ENCODE data around the gene BTG2.
A peak's percentile ranks its signal among the peaks of the same experiment; 100 is the strongest.

BTG2 gene

DNA sequence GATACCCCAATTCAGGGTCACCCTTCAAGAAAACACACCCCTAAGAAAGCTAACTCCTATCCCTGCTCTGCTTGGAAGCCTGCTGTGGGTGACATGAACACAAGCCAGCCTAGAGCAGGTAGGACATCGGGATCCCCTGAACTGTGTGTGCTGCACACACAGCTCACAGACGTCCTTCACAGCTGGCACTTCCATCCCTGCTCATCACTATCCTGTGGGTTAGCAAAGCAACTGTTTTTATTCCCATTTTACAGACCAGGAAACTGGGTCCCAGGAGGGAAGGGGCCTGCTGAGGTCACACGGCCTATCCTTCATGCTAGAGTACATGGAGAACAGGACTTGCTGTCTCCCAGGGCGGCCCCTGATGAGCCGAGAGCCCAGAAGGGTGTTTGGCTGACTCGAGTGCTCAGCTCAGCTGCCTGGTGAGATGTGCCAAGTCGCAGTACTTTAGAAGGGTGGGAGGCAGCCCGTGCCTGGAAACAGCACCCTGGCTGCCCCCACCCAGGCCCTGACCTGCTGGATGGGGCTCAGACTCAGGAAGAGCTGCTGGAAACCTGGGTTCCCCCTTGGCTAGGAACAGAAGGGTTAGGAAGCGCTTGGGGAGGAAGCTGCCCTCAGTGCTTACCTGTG lies 28.3 kb upstream of the BTG2 start:
- peak; percentile 43 for DNase-seq

DNA sequence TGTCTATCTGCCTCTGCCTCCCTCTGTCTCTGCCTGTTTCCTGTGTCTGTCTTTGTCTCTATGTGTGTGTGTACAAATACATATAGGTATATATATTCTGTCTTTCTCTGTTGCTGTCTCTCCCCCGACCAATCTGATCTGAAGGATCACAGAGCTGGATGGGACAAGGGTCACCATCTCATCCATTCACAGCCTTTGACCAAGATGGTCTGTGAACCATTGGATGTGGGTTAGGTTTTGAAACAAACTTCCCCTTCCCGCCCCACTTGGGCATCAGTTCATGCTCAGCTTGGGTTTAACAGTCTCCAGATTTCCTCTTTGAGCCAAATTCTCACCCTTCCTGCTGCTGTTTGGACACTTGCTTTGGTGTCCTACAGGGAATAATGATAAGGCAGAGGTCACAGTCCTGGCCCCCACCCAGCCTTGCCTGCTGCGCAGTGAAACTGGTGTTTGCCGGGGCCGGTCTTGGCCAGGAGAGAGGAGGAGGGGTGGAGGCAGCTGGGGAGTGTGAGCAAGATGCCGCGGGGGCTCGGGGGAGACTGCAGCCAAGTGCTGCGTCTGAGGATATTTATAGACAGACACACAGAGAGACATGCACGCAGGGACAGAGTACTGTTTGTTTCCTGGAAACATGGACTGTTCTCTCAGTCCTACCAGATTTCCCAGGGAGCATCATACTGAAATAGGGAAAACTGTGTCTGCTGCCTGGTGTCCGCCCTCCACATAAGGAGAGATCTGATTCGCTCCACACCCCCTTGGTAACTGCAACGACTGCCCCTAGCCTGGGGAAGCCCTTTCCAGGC lies 27.0 kb upstream of the BTG2 start:
- DNase-seq: peak; percentile 46

DNA sequence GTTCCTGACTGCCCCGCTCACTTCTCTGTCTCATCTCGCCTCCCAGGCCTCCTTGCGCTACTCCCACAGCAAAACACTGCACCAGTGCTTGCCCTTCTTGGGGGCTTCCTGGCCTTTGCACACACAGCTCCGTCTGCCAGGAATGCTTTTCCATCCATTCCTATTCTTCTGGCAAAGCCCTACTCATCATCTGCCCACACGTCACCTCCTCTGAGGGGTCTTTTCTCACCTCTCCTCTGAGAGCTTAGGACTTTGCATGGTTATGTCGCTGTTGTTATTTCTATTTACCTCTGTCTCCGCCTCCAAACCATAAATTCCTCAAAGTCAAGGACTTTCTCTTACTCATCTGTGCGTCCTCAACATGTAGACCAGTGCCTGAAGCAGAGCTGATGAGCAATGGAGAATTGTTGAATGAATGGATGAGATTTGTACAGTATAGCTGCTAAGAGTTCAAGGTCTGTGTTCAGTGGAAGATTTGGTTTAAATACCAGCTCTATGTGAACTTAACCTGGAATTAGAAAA lies 26.4 kb upstream of the BTG2 start:
- no peak for DNase-seq

DNA sequence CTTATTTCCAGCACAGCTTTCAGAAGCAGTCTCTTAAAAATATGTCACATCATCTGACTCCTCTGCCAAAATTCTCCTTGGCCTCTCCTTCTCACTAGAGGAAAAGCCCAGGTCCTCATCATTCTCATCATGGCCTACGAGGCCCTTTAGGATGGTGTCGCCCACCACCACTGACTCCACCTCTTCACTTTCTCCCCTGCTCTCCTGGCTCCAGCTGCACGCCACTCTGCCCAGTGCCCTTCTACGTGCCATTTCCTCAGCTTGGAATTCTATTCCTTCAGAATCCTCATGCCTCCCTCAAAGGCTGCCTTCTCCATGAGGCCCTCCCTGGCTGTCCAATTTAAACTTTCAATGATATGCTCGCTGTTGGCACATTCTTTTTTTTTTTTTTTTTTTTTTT lies 25.3 kb upstream of the BTG2 start:
- no peak for DNase-seq

DNA sequence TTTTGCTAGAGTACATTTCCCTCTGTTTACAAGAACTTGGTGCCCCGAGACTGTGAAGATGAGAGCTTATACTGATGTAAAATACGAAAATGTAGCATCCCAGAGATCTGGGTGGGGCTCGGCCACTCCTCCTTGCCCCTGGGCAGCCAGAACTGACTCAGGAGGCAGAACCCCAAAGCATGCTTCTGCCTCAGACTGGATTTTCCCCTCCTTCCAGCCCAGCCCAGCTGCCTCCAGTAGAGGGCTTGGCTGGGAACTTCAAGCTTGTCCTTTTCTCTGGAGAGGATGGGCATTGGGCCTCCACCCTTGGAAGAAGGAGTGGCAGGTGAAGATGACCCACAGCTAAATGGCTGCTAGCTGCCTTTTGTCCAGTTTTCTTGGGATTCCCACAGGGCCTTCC lies 24.3 kb upstream of the BTG2 start:
- no peak for DNase-seq

DNA sequence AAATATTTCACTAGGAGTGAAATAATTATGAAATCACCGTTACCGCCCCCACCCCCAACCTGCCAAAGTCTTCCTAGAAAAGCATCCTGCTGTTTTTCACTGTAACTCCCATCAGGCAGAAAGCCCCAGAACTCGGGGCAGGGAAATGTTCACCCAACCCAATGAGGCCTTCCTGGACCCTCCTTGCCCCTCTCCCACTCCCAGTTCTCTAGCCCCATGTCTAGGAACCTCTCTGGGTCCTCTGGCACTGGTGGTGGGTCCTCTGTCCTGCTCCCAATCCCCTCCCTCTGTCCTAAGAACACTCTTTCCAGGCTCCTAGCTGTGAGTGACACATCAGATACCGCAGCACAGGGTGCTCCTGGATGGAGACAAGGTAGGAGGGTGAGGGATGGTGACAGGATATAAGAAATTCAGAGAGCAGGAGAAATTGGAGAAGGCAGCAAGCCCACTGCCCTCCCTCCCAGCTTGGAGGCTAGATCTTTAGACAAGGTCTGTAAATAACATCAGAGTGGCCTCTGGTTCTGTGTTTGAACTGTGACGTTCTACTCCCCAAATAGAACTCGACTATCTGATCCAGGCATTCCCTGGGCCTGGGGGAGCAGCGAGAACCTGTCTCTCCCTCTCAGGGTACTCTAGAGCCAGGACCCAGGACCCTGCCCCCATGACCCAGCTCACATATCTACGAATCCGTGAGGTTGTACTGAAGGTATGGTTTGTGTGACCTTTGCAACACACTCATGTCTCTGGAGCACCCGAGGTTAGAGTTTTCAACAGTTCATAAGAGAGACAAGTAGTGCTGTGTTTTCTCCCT lies 23.3 kb upstream of the BTG2 start:
- DNase-seq: no peak

DNA sequence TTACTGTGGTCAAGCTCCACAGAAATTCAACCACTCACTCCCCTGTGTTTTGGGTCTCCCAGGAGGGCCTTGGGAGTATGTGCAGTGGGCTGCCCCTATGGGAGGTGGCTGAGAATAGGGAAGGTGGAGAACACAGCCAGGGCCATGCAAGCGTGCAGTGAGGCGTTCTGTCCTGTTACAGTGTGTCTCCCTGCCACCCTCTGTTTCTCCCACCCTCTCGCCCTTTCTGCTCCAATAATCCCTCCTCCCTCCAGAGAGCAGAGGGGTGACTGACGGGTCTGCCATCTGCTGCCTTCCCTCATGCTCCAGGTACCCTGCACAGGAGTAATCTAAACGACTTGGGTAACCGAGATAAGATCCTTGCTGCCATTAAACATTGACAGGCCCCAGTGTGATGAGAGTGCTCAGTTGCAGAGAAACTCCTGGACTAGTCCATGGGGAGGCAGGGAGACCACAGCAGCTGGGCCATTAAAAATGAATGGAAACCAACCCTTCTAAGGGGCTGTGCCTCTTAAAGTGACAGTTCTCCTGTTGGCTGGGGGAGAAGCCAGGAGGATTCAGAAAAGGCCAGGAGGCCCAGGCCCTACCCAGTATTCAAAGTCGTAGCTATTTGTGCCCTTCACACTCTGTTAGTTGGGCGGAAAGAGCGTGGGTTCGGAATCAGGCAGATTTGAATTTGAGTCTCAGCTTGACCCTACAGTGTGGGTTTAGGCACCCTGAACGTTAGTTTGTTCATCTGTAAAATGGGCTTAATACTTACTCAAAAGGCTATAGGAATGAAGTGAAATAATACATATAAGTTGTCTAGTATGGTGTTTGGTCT lies 22.4 kb upstream of the BTG2 start:
- DNase-seq: no peak

DNA sequence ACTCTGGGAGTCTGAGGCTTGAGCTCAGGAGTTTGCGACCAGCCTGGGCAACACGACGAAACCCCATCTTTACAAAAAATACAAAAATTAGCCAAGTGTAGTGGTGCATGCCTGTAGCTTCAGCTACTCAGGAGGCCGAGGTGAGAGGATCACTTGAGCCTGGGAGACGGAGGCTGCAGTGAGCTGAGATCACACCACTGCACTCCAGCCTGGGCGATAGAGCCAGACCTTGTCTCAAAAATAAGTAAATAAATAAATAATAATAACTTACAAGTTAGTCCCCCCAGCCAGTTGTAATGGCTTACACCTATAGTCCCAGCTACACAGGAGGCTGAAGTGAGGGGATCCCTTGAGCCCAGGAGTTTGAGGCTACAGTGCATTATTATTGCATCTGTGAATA lies 21.7 kb upstream of the BTG2 start:
- DNase-seq: no peak

DNA sequence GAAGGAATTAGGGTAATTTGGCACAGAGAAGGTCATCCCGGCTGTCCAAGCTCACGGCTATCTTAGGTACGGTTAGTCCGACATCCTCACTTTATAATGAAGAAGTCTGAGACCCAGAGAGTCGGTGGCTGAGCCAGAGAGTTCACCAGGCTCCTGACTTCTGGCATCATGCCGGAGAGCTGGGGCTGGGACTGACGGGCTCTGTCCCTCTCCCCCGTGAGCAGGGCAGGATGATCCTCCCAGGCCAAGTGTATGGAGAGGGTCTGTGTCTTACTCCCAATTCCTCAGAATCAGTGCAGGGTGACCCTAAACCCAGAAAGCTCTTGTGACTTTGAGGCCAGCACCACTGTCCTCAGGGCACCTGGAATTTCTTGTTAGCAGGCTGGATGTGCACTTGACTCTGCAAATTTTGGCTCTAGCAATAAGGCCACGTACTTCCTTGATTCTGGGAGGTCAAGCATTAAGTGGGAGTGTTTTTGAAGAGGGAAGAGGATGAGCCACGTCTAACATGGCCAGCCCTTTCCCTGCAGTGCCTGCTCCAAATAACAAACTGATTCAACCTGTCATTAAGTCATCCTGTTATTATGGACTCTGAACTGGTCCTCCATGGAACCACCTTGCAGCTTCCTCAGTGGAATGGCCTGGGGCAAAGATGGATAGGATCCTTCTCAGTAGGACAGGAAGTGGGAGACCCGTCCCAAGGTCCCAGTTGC lies 20.8 kb upstream of the BTG2 start:
- DNase-seq: no peak

DNA sequence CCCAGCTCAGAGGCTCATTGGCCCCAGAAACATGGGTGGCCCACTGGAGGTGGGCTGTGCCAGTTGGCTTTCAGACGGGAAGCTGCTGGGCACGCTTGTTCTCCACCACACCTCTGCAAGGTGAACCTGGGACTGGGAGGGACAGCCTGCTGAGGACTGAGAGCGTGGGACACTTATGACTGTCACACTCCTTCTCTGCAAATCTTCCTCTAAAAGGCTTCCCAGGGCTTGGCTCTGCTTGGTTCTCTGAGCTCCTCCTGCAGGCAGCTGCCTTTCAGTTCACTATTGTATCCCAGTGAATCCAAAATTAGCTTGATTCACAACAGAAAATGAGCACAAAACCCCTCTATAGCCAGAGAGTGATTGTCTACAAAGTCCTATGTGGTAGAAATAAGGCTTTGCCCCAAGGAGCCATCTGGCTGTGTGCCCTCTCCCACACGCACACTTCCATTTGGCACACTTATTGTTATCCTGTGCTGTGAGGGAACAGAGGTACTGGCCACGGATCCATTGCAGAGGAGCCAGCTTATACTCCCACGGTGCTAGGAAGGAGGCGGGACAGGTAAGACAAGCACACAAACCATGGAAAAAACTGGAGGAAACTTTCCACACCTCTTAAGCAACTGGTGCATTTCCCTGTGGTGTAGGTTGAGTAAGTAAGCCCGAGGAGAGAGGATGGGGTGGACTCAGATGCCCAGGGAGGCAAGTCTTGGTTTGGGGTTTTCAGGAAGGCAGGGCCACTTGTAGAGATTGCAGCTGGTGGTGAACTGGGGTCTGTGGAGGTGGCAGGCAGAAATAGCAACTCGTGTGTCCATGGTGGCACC lies 18.9 kb upstream of the BTG2 start:
- DNase-seq: no peak

DNA sequence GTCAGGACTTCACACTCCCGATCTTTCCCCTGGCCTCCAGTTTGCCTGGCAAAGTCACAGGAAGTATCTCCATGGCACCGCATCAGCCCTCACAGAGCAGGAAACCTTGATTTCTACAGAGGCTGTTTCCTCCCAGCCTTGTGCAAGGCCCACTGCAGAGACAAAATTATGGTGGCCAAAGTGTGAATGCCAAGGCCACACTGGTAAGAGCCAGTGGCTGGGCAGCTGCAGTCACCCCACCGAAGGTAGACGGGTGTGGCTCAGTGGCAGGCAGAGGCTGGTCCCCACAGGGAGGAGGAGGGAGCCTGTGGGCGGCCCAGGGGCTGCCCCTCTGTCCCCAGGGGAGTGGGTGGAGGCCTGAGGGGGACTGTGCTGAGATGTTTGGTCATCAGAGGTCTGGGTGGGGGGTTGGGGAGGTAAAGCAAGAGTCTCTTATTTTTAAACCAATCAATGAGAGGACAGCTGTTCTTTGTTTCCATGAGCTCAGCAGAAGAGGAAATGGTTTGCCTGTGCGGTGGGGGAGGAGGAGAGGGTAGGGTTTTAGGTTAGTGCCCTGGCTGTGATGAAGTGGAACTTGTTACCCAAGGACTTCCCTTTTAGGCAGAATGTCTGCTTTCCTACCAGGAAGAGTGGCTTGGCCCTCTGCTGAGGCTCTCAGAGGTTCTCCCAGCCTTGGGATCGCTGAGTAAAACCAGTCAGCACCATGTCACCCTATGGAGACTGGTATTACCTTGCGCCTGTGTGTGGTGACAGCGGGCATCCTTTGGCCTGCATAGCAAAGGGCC lies 18.0 kb upstream of the BTG2 start:
- peak; percentile 77 for DNase-seq

DNA sequence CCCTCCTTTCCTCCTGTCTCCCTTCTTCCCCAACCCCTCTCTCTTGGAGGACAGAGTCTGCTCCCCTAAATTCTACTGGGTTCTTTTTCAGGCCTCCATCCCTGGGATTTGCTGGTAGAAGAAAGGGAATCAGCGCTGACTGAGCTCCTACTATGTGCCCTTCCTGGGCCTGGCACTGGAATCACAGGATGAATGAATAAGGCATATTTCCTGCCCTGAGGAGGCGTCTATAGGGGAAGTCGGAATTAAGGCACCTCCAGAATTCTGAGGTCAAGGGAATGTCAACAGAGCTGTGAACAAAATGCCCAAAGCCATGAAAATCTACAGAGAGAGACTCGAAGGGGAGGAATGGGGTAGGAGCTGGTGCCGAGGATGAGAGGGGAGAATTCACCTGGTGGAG lies 17.4 kb upstream of the BTG2 start:
- no peak for DNase-seq

DNA sequence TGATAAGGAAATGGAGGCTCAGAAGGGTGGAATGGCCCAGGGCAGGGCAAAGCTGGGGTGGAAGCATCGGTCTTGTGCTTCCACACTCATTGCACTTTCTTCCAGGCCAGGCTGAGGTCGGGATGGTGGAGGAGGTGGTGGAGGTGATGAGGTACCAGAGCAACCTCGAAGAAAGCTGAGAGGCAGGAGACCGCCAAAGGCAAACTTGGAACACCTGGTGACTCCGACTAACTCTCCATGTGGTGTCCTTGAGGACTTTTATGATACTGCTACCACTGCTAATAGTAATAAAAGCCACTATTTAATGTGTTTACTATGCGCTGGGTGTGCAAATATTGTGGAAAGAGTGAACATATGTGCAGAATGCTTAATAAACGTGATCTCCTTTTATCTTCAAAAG lies 16.9 kb upstream of the BTG2 start:
- DNase-seq: no peak

DNA sequence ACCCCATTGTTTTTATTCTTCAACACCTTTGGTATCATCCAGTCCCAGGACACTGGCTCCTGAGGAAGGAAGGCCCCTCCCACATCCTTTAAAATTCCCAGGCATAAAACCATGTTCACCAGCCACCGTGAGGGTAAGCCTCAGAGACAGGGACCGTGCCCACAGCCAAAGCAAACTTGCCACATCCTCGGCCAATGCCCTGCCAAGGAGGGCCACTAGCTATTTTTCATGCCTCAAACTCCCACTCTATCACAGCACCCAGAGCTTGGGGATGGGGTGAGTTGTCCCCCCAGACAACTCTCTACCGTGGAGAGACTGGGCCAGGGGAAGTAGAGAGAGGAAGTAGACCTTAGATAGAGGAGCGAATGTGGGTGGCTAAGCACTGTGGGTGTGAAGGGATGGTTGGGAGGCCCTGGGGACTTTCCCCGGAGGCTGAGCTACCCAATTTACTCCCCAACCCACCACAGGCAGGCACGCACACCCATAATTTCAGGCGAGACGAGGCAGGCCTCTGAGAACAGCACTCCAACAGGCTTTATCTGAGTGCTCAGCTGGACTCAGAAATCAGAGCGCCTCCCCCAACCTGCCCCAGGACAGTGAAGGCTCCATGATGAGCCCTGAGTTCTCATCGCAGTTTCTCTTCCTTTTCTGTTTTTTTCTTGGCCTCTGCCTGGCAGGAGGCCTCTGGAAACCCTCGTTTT lies 15.9 kb upstream of the BTG2 start:
- peak; percentile 88 for DNase-seq

DNA sequence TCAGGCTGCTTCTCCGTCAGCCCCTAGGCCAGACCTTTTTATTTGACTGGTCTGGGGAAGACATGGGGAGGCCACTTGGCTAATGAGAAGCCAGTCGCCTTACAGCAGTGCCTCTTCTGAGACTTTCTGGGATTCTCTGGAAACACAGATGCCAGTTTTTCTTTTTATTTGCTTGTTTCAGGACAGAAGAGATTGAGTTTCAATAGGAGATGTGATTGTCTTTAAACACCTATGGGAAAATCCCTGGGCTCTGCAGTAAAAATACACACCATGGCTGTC lies 15.4 kb upstream of the BTG2 start:
- no peak for DNase-seq

DNA sequence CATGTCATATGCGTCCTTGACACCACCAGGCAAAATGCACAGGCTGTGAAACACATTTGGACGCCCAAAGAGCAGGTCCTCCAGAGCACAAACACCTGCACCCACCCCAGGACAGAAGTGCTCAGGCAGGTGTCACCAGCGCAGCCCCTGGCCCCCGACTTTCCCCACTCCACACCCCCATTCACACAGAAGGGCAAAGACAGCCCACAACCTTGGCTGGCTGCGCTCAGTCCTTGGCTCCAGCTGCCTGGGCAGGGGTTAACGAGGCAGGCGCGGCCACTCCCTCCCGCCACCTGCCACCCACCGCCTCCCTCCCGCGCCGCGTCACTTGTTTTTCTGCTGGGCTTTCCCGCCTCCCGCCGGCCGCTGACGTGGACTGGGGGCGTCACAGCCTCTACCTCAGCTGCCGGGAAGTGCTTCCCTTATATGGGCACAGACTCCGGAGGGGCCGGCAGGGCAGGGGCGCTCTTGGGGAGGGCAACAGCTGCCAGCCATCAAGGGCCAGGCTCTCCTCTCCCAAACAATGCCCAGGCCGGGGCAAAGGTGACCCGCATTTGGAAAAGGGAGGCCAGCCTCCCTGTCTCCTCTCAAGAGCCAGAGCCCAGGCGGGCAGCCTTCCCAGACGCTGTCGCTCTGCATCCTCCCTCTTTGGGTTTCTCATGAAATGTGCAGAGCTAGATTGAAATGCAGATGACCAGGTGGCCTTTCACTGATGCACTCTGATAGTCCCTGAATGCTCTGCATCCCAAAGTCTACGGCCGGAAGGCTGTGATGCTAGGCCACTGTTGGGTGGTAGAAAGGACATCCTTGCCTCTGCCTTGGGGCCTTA lies 14.8 kb upstream of the BTG2 start:
- peak; percentile 98 for DNase-seq

DNA sequence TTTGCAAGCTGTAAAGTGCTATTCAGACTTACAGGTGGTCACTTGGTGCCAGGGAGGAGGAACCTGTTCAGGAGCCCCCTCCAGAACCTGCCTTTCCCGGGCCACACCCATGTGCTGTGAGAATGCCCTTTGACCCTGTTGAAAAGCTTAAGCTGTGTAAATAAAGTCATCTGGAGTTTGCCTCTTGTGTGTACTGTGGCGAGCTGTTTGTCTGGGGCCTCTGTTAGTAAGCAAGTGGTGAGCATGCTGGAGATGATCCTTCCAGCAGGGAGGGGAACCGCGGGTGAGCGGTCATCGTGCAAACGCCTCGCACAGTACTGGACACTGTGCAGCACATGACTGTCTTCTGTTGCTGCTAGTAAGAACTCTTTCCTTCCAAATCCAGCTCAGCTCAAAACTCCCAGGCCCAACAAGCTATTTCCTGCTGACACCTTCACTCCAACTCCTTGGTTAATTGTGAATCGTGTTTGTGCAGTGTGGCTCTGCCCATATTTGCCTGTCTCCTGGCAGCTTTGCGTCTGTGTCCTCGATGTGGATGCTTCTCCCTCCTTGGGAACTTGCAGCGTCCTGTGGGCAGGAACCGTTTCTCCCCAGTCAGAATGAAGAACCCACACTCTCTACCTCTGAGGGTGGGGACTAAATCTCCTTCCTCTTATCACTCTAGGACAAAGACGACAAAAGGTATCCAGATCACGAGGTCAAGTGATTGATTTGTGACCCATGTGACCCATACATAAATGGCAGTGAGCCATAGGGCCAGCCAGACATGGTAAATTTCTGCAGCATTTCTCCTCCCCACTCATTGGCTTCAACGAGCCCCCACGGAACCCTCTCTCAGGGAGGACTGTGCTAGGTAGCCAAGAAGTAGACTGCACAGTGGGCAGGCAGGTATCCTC lies 13.9 kb upstream of the BTG2 start:
- DNase-seq: no peak

DNA sequence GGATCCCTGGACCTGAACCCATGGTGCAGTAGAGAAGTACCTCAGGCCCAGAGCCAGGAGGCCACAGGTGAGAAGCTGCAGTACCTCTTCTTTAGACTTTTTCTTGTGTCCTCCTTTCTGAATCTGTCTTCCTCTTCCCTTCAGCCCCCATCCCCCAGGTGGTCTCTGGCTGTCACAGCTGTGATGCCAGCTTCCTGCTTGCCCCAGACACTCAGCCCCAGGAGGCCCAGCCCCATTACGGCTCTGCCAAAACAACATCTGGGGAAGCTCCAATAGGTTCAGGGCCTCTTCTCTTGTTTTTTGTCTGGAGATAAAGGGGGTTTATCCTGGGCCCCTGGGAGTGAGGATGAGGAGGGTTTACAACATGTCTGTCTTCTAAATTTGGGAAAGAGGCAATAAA lies 9.5 kb upstream of the BTG2 start:
- no peak for DNase-seq

All from CD4-positive, alpha-beta T cell treated with Interleukin-6 for 4 hours (primary cell).